ENCODE results near the gene NR2F2.

The NR2F2 gene

DNA sequence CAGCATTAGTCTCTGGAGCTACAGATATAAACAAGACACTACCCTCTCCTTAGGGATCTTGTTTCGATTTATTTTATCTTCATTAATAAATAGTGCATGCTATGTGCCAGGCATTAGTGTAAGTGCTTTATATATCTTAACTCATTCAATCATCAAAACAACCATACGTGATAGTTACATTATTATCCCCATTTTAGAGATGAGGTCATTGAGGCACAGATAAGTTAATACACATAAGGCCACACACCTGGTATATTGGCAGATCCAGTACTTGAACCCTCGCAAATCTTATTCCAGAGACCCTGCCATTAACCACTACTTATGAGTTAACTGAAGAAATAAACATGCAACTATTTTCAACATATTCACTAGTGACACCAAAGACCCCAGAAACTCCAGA is 25.7 kb upstream of the NR2F2 start:
- TF ChIP-seq, protein P1, sequence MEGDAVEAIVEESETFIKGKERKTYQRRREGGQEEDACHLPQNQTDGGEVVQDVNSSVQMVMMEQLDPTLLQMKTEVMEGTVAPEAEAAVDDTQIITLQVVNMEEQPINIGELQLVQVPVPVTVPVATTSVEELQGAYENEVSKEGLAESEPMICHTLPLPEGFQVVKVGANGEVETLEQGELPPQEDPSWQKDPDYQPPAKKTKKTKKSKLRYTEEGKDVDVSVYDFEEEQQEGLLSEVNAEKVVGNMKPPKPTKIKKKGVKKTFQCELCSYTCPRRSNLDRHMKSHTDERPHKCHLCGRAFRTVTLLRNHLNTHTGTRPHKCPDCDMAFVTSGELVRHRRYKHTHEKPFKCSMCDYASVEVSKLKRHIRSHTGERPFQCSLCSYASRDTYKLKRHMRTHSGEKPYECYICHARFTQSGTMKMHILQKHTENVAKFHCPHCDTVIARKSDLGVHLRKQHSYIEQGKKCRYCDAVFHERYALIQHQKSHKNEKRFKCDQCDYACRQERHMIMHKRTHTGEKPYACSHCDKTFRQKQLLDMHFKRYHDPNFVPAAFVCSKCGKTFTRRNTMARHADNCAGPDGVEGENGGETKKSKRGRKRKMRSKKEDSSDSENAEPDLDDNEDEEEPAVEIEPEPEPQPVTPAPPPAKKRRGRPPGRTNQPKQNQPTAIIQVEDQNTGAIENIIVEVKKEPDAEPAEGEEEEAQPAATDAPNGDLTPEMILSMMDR (IDR thresholded peaks at IDR 0.05; ENCODE audit: extremely low read depth, insufficient read depth, missing control alignments), result no peak
- DNase-seq (ENCODE audit: low spot score), result no peak

DNA sequence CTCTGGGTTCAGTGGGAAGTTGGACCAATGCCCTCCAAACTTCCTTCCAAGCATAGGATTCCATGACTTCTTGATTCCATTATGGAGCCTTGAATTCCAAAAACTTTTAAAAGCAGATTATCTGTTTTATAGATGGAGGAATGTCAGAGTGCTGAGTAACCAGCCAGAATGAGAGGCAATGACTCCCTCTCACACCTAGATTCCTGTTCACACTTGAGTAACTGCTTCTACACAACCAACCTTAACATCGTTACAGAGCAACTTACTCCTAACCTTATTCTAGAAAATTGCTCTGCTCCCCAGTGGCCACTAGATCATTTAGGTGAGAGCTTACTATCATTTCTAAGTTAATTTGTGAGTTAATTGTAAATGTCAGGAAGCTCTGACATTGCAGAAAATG is 24.2 kb upstream of the NR2F2 start:
- in situ Hi-C loops (cut with MboI; ENCODE audit: low pct_unique_long_range_greater_than_20kb, low sequenced_read_pairs, unreplicated experiment), result no loop called here
- TF ChIP-seq, protein P1 (IDR thresholded peaks at IDR 0.05; ENCODE audit: extremely low read depth, insufficient read depth, missing control alignments), result no peak
- no peak for DNase-seq (ENCODE audit: low spot score)

More for the DNA sequence above, 25.7 kb upstream of the NR2F2 start:
- in situ Hi-C loops (cut with MboI; ENCODE audit: low pct_unique_long_range_greater_than_20kb, low sequenced_read_pairs, unreplicated experiment), result no loop called here

DNA sequence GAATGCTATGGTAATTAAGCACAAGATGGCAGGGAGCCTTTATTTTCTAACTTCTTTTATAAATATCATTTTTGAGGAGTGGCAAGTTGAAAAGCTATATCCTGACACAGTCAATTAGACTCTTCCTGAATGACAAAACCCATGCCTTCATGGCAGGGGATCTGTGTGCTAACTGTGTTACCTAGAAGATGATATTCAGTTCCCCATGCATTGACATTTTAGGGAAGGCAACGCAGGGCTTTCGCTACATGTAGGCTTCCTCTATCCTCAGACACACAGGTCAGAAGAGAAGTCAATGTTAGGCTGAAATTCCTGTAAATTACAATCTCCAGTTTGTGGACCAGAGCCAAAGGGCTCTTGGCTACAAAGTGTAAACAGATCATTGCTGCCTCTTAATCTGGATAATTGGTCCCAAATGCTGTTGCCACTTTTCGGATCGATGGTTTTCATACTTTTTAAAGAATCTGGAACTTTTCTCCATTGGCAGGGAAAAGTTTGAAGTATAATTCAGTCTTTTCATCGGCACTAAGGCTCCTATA is 22.6 kb upstream of the NR2F2 start:
- in situ Hi-C loops (cut with MboI; ENCODE audit: low pct_unique_long_range_greater_than_20kb, low sequenced_read_pairs, unreplicated experiment), result no loop called here
- no peak for DNase-seq (ENCODE audit: low spot score)
- TF ChIP-seq, protein P1 (IDR thresholded peaks at IDR 0.05; ENCODE audit: extremely low read depth, insufficient read depth, missing control alignments), result no peak

DNA sequence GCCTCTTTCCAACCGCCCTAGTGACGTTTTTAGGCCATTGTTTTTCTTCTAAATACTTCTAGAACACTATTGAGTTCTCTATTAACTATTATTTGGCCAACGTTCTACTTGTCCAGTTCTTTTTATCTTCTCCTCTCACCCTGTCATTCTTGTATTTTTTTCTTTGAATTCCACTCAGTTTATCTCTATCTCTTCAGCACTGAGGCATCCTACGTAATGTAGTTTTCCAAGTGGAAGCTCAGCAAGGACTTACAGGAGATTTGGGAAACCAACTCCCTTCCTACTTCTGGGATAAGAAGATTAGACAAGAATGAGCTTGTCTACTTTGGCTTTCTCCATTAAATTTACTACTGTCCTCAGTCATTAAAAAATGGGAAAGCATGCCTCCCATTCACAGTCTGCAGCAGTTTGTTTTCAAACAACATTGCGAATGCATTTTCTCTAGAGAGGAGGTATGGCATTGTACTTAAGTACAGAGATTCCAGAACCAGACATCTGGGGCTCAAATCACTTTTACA is 21.3 kb upstream of the NR2F2 start:
- in situ Hi-C loops (cut with MboI; ENCODE audit: low pct_unique_long_range_greater_than_20kb, low sequenced_read_pairs, unreplicated experiment), result no loop called here

DNA sequence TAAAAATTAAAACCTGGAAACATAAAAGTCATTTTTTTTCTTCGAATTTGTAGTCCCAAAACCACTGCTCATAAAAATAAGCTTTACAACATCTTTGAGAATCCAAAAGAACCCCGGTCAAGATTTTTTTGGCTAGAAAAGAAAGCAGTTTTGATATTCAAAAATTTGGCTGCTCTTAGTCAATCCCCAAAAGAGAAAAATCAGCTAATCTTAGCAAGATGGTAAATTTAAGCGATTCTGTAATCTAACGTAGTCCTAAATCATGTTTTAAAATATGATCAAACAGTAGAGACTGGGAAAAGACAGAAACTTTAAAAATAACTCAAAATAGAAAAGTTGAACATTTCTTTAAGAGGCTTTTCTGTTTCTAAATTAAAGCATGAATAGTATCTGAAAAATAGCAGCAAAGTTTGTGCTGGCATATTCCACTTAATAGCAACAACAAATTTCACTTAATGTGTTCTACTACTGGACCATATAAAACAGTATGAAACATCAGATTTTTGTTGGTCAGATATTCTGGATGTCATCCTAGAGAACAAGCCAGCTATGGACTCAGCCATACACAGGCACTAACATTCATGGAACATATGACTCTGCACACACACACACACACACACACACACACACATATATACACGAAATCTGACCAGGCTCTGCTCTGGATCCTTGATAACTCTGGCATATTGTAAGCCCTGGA is 19.1 kb upstream of the NR2F2 start:
- DNase-seq (ENCODE audit: low spot score), result no peak
- TF ChIP-seq, protein P1 (IDR thresholded peaks at IDR 0.05; ENCODE audit: extremely low read depth, insufficient read depth, missing control alignments), result no peak
- in situ Hi-C loops (cut with MboI; ENCODE audit: low pct_unique_long_range_greater_than_20kb, low sequenced_read_pairs, unreplicated experiment), result no loop called here

More for the DNA sequence above, 21.3 kb upstream of the NR2F2 start:
- TF ChIP-seq, protein P1 (IDR thresholded peaks at IDR 0.05; ENCODE audit: extremely low read depth, insufficient read depth, missing control alignments), result no peak
- DNase-seq (ENCODE audit: low spot score), result no peak

DNA sequence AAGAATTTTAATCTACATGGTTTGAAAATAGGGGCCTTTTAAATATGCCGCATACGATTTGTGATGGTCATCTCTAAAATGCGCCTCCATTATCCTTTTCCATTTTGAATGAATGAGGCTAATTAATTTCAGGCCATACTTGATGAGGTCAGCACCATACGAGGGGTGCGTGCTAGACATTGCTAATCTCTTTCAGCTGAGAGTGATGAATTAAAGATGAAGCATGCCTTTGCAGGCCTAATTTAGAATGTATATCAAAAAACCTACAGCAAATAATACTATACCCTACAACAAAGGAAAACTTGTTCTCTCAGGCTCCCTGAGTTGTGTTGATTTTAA is 18.6 kb upstream of the NR2F2 start:
- DNase-seq (ENCODE audit: low spot score), result no peak
- TF ChIP-seq, protein P1 (IDR thresholded peaks at IDR 0.05; ENCODE audit: extremely low read depth, insufficient read depth, missing control alignments), result no peak
- in situ Hi-C loops (cut with MboI; ENCODE audit: low pct_unique_long_range_greater_than_20kb, low sequenced_read_pairs, unreplicated experiment), result no loop called here
